GM12878 (cell line): ENCODE measurements around the gene ACTMAP. TPM values are rescaled to one million over a fixed set of nuclear protein-coding genes. Genes with fewer than 3 reads are reported as not detected.

Source experiments
- ATAC-seq: fragments of 200-7000 bp; cut with Tn5 transposase; 3 replicates; pipeline ENCODE4 v1.9.1; 2020; ENCODE audit warnings: mild to moderate bottlenecking, moderate library complexity
- BruUV-seq: library from RNA; stranded (reverse); fragments of 400-500 nt; replicated peaks from 2 replicates; lab custom pipeline; 2021; lab: Mats Ljungman, UMichigan
- CTCF ChIA-PET: fragments of 300-600 bp; sonication (Branson Sonifier 250); formaldehyde crosslinking; extraction: SDS; loops from one replicate; lab custom pipeline; 2021; ENCODE audit warnings: inconsistent platforms; lab: Yijun Ruan, JAX
- POLR2A ChIA-PET: fragments of 350-600 bp; formaldehyde crosslinking; extraction: SDS; loops from one replicate; lab custom pipeline; 2021; ENCODE audit warnings: inconsistent platforms; lab: Charles Lee
- RAD21 ChIA-PET: fragments of 300-600 bp; sonication (Branson Sonifier 250); formaldehyde crosslinking; loops from one replicate; lab custom pipeline; 2023; ENCODE audit warnings: antibody characterized with exemption; ENCODE audit not compliant: unreplicated experiment; lab: Charles Lee
- SMC1A ChIA-PET: fragments of 300-600 bp; sonication (Branson Sonifier 250); formaldehyde crosslinking; loops from one replicate; lab custom pipeline; 2023; ENCODE audit not compliant: unreplicated experiment, uncharacterized antibody; lab: Charles Lee
- DNase-seq: peaks from one replicate; pipeline ENCODE4 v3.0.0-alpha.2; 2011; ENCODE audit warnings: low read depth, low spot score
- FAIRE-seq: peaks from 3 replicates; lab custom pipeline; 2011; peaks lifted over from hg19 to GRCh38; lab: Jason Lieb, UNC
- H2AFZ ChIP-seq: 2 replicates; pipeline ENCODE4 v1.6.0; 2011; ENCODE audit warnings: low read depth, low read length, control low read depth; ENCODE audit not compliant: control insufficient read depth
- H3K27ac ChIP-seq: 2 replicates; pipeline ENCODE4 v1.5.1; 2011; ENCODE audit warnings: control low read depth; ENCODE audit not compliant: control insufficient read depth, insufficient read depth
- H3K27me3 ChIP-seq, 2 experiments: replicated peaks in 1 of 2; 2 replicates each; pipeline versions ENCODE4 v1.6.0 to v1.6.1; 2011; ENCODE audit warnings: low read length in 1 of 2; ENCODE audit not compliant: control insufficient read depth in 2 of 2, insufficient read depth in 2 of 2
- H3K36me3 ChIP-seq, 2 experiments: 2 replicates each; pipeline ENCODE4 v1.5.1; 2011; ENCODE audit warnings: low read length in 1 of 2; ENCODE audit not compliant: control insufficient read depth in 2 of 2, insufficient read depth in 2 of 2
- H3K4me1 ChIP-seq: 2 replicates; pipeline ENCODE4 v1.6.1; 2011; ENCODE audit warnings: mild to moderate bottlenecking, low read length, moderate library complexity, mixed read lengths; ENCODE audit not compliant: control insufficient read depth, insufficient read depth
- H3K4me2 ChIP-seq: 2 replicates; pipeline ENCODE4 v1.6.0; 2011; ENCODE audit warnings: control low read depth; ENCODE audit not compliant: control insufficient read depth, insufficient read depth
- H3K4me3 ChIP-seq: fragments of 200-600 bp; sonication (generic); 2 replicates; pipeline ENCODE4 v1.5.1; 2016
- H3K79me2 ChIP-seq: 2 replicates; pipeline ENCODE4 v1.6.0; 2011; ENCODE audit warnings: low read length; ENCODE audit not compliant: control insufficient read depth, insufficient read depth
- H3K9ac ChIP-seq: 2 replicates; pipeline ENCODE4 v1.8.0; 2011; ENCODE audit warnings: low read length, control low read depth, mixed read lengths; ENCODE audit not compliant: control insufficient read depth, insufficient read depth
- H3K9me3 ChIP-seq: replicated peaks from 3 replicates; pipeline ENCODE4 v1.5.1; 2011; ENCODE audit warnings: mild to moderate bottlenecking, low read length; ENCODE audit not compliant: control insufficient read depth, insufficient read depth
- H4K20me1 ChIP-seq: 2 replicates; pipeline ENCODE4 v1.6.0; 2011; ENCODE audit not compliant: control insufficient read depth, insufficient read depth
- CREB1 ChIP-seq: IDR thresholded peaks from 2 replicates; pipeline ENCODE4 v1.6.1; 2012; ENCODE audit warnings: low read depth, mild to moderate bottlenecking, inconsistent platforms
- FOXM1 ChIP-seq: IDR thresholded peaks from 2 replicates; pipeline ENCODE4 v1.6.1; 2012; ENCODE audit warnings: low read depth, mild to moderate bottlenecking, inconsistent platforms, low read length, moderate library complexity
- IRF3 ChIP-seq: fragments of 450-650 bp; IDR thresholded peaks from 2 replicates; pipeline ENCODE4 v1.6.1; 2014; ENCODE audit warnings: mild to moderate bottlenecking
- MLLT1 ChIP-seq: fragments of 450-650 bp; IDR thresholded peaks from 2 replicates; pipeline ENCODE4 v1.6.1; 2016; ENCODE audit warnings: mild to moderate bottlenecking
- MTA3 ChIP-seq: IDR thresholded peaks from 2 replicates; pipeline ENCODE4 v1.6.1; 2012; ENCODE audit warnings: low read length, inconsistent platforms, borderline replicate concordance
- NFIC ChIP-seq: IDR thresholded peaks from 2 replicates; pipeline ENCODE4 v1.6.1; 2012; ENCODE audit warnings: low read depth, mild to moderate bottlenecking, inconsistent platforms, low read length, moderate library complexity
- POLR2AphosphoS2 ChIP-seq: IDR thresholded peaks from 2 replicates; pipeline ENCODE4 v1.6.1; 2011; ENCODE audit warnings: low read depth, mild to moderate bottlenecking, low read length, improper control_type of control experiment, moderate library complexity
- RELA ChIP-seq: fragments of 450-650 bp; IDR thresholded peaks from 2 replicates; pipeline ENCODE4 v1.8.0; 2014; ENCODE audit warnings: borderline replicate concordance; ENCODE audit not compliant: partially characterized antibody
- ZBTB40 ChIP-seq: fragments of 450-650 bp; IDR thresholded peaks from 2 replicates; pipeline ENCODE4 v1.6.1; 2016; ENCODE audit warnings: mild to moderate bottlenecking, moderate library complexity, borderline replicate concordance
- WGBS: methylation state at CpG from one replicate; pipeline ENCODE4 v1.1.6; 2016; ENCODE audit warnings: low lambda C conversion rate; ENCODE audit not compliant: insufficient replicate concordance, insufficient coverage; ENCODE audit errors: missing lambda C conversion rate; 5-methylcytosine and 5-hydroxymethylcytosine counted together
- in situ Hi-C: fragments of 300-500 bp; cut with MboI; formaldehyde crosslinking; loops from 9 replicates; pipeline ENCODE4 v1.14.3; 2018; ENCODE audit warnings: mixed read lengths
- intact Hi-C: fragments of 100-400 bp; cut with micrococcal nuclease; formaldehyde crosslinking; loops from one replicate; pipeline ENCODE4 v1.14.2; 2022; ENCODE audit not compliant: unreplicated experiment
- polyA plus RNA-seq, 11 experiments: library from polyadenylated mRNA; depleted of rRNA in 4 of 11; unstranded in 6 of 11; stranded (reverse) in 5 of 11; fragments of >200 nt; fragmentation: Nextera tagmentation in 4 of 11; fragmentation: Illumina TruSeq in 1 of 11; extraction: Ambion mirVana in 4 of 11; extraction: Trizol in 1 of 11; gene quantifications; 1 replicate in 1 of 11; 2 replicates in 10 of 11; pipeline versions ENCODE4 v1.2.1 to v1.2.3, GENCODE V29; 2011 to 2016; ENCODE audit warnings: inconsistent platforms in 2 of 11, missing spikeins in 2 of 11, low read depth in 1 of 11
- total RNA-seq, 4 experiments: library from RNA; depleted of rRNA in 3 of 4; stranded (reverse); fragments of >200 nt in 3 of 4; fragmentation: Illumina TruSeq in 1 of 4; extraction: Trizol in 1 of 4; gene quantifications; 2 replicates each; pipeline versions ENCODE4 v1.2.1 to v1.2.3, GENCODE V29; 2013 to 2021

Gene ACTMAP
- total and polyA plus RNA-seq, 10 of the 15 experiments (the other 5 are each of a cell fraction or from before 2014, with no cell fraction given) = 3.0 to 26.2 (median 11.1) TPM

GRCh38 chr19:40755791-40756190 lies 5.5 kb upstream of the ACTMAP start:
- CTCF ChIA-PET = interaction anchor here (1.0 to 9.0 kb wide), 7 partner anchors 17 to 94 kb away, joined by 3 to 72 read pairs (median 3); partner anchors contain the start of gene RAB4B
- FAIRE-seq (no peak), DNase-seq (no peak), ATAC-seq (no peak)
- Histone ChIP-seq H3K4me2 (peak overlapping the region; percentile 95), H3K9me3 (no peaks in the 10 kb centered on the region), H4K20me1 (peaks cover 14% of the 10 kb centered on the region), H3K9ac (0 out of 2 replicates have a peak overlapping the region, but pooled peaks have one; percentile 35), H3K79me2 (peaks cover 71% of the 10 kb centered on the region), H3K4me3 (peak overlapping the region; percentile 79), H3K4me1 (peaks cover 19% of the 10 kb centered on the region), H3K27me3 (no peaks in the 10 kb centered on the region), H2AFZ (no peak overlapping the region), H3K27ac (peak overlapping the region; percentile 71), H3K36me3 (peaks cover 18 to 38% of the 10 kb centered on the region in 2 experiments)
- SMC1A ChIA-PET = interaction anchor here (1.0 to 13.2 kb wide), 6 partner anchors 11 to 64 kb away, joined by 3 to 256 read pairs (median 3); partner anchors contain the start of genes COQ8B, ITPKC, MIA and RAB4B
- TF ChIP-seq NFIC = no peak
- TF ChIP-seq IRF3 = no peak
- TF ChIP-seq CREB1 = no peak
- no peak for TF ChIP-seq MLLT1
- TF ChIP-seq RELA = no peak
- TF ChIP-seq MTA3 = no peak
- no peak for TF ChIP-seq FOXM1
- no peak for TF ChIP-seq POLR2AphosphoS2
- TF ChIP-seq ZBTB40 = no peak
- intact Hi-C loops = loop anchor here (1.0 kb wide), 1 partner anchor 22 kb away; no protein-coding TSS in a partner anchor
- POLR2A ChIA-PET = interaction anchor here (0.6 to 9.5 kb wide), 8 partner anchors 21 to 706 kb away, joined by 3 to 331 read pairs (median 4); partner anchors contain the start of genes COQ8B, EGLN2, ITPKC and MIA
- RAD21 ChIA-PET = interaction anchor here (2.0 to 16.3 kb wide), 4 partner anchors 20 to 93 kb away, joined by 6 to 291 read pairs (median 9); partner anchors contain the start of genes EGLN2, MIA and RAB4B
- no TSS peak for BruUV-seq
- in situ Hi-C loops = no loop called here
- 92% methylated on average over 8 of the region's 8 CpGs for WGBS
